HepG2 (cell line): Measurements from ENCODE around the gene UBR4. TPM values are rescaled to one million over a fixed set of nuclear protein-coding genes. Genes with fewer than 3 reads are reported as not detected.

ENCODE experiments used
- CEBPB ChIP-seq: IDR thresholded peaks from 2 replicates; pipeline ENCODE4 v1.6.1; 2011; ENCODE audit warnings: low read depth, low read length, improper control_type of control experiment, borderline replicate concordance
- CEBPG ChIP-seq: IDR thresholded peaks from 2 replicates; pipeline ENCODE4 v1.6.1; 2016
- CREB1 ChIP-seq, 2 experiments: fragments of 450-650 bp in 1 of 2; IDR thresholded peaks; 2 replicates each; pipeline ENCODE4 v1.6.1; 2016 to 2017; ENCODE audit warnings: control low read depth in 1 of 2, mild to moderate bottlenecking in 1 of 2, missing compliant biosample characterization in 1 of 2, missing genetic modification characterization in 1 of 2
- HIC2 ChIP-seq: sonication (generic); formaldehyde crosslinking; IDR thresholded peaks from 2 replicates; pipeline ENCODE4 v1.9.0; 2022; ENCODE audit warnings: low read depth, missing genetic modification reagents
- HOXA3 ChIP-seq: sonication (generic); formaldehyde crosslinking; IDR thresholded peaks from 2 replicates; pipeline ENCODE4 v1.5.0; 2020; ENCODE audit warnings: missing genetic modification reagents
- JUND ChIP-seq: sonication (generic); formaldehyde crosslinking; IDR thresholded peaks from 2 replicates; pipeline ENCODE4 v1.8.0; 2022; ENCODE audit warnings: mild to moderate bottlenecking, missing genetic modification reagents
- MEF2D ChIP-seq: sonication (generic); formaldehyde crosslinking; IDR thresholded peaks from 2 replicates; pipeline ENCODE4 v1.5.1; 2020; ENCODE audit warnings: mild to moderate bottlenecking, missing genetic modification reagents
- NR2F1 ChIP-seq, 2 experiments: fragments of 450-650 bp in 1 of 2; formaldehyde crosslinking in 1 of 2; IDR thresholded peaks; 2 replicates each; pipeline versions ENCODE4 v1.5.0 to v1.6.1; 2016 to 2020; ENCODE audit warnings: mild to moderate bottlenecking in 1 of 2, missing compliant biosample characterization in 1 of 2, missing genetic modification reagents in 1 of 2, moderate library complexity in 1 of 2
- NR2F6 ChIP-seq, 2 experiments: IDR thresholded peaks; 2 replicates each; pipeline ENCODE4 v1.6.1; 2016; ENCODE audit warnings: antibody characterized with exemption in 1 of 2, mild to moderate bottlenecking in 1 of 2
- SALL1 ChIP-seq: sonication (generic); formaldehyde crosslinking; IDR thresholded peaks from 2 replicates; pipeline ENCODE4 v1.8.0; 2022; ENCODE audit warnings: mild to moderate bottlenecking, missing genetic modification reagents
- SALL2 ChIP-seq: sonication (generic); formaldehyde crosslinking; IDR thresholded peaks from 2 replicates; pipeline ENCODE4 v1.8.1; 2023; ENCODE audit warnings: mild to moderate bottlenecking, missing genetic modification reagents, inconsistent platforms
- SOX5 ChIP-seq: IDR thresholded peaks from 2 replicates; pipeline ENCODE4 v1.6.1; 2016; ENCODE audit warnings: borderline replicate concordance
- TFDP2 ChIP-seq: sonication (generic); formaldehyde crosslinking; IDR thresholded peaks from 2 replicates; pipeline ENCODE4 v1.4.0; 2020; ENCODE audit warnings: missing genetic modification reagents
- ZC3H4 ChIP-seq: sonication (generic); formaldehyde crosslinking; IDR thresholded peaks from 2 replicates; pipeline ENCODE4 v1.4.0; 2020; ENCODE audit warnings: missing genetic modification reagents, borderline replicate concordance
- ZNF503 ChIP-seq: sonication (generic); formaldehyde crosslinking; IDR thresholded peaks from 2 replicates; pipeline ENCODE4 v1.4.0; 2020; ENCODE audit warnings: missing genetic modification reagents
- ZNF644 ChIP-seq: IDR thresholded peaks from 2 replicates; pipeline ENCODE4 v1.6.1; 2016; ENCODE audit warnings: low read depth
- polyA plus RNA-seq, 8 experiments: library from polyadenylated mRNA; depleted of rRNA in 3 of 8; stranded (reverse) in 7 of 8; unstranded in 1 of 8; fragments of >200 nt; fragmentation: Illumina TruSeq in 4 of 8; extraction: Trizol in 4 of 8; gene quantifications; 2 replicates each; pipeline versions ENCODE4 v1.2.1 to v1.2.3, GENCODE V29; 2011 to 2016; ENCODE audit warnings: low read depth in 4 of 8, missing spikeins in 1 of 8, mixed read lengths in 1 of 8; ENCODE audit not compliant: insufficient read depth in 1 of 8
- total RNA-seq, 5 experiments: library from RNA; depleted of rRNA; stranded (reverse); fragments of >200 nt; fragmentation: Illumina TruSeq; extraction: Trizol; gene quantifications; 2 replicates each; pipeline ENCODE4 v1.2.3, GENCODE V29; 2016; ENCODE audit warnings: low read depth in 1 of 5
- TF ChIP-seq, protein P1 (sequence below): sonication (generic); formaldehyde crosslinking; IDR thresholded peaks from 2 replicates; pipeline ENCODE4 v1.9.0; 2022; ENCODE audit warnings: missing genetic modification reagents, mild to moderate bottlenecking, borderline replicate concordance
- TF ChIP-seq, protein P2 (sequence below): IDR thresholded peaks from 2 replicates; pipeline ENCODE4 v1.6.1; 2018; ENCODE audit warnings: missing genetic modification reagents

Gene UBR4
- total and polyA plus RNA-seq, 2 of the 13 experiments (the other 11 are each of a cell fraction or from before 2014, with no cell fraction given), result 59.1 to 106 TPM

GRCh38 chr1:19045898-19046880, 163.9 kb downstream of the UBR4 start (continued):
- TF ChIP-seq ZNF503 (CRISPR knock-in tag), result no peak
- TF ChIP-seq TFDP2 (CRISPR knock-in tag), result peak; percentile 74
- TF ChIP-seq NR2F6 (IDR thresholded peaks at IDR 0.05), result peak; percentile 82
- peak; percentile 87 for TF ChIP-seq NR2F6 (CRISPR knock-in tag; IDR thresholded peaks at IDR 0.05)
- peak; percentile 79 for TF ChIP-seq ZNF644 (CRISPR knock-in tag)
- peak; percentile 87 for TF ChIP-seq HIC2 (CRISPR knock-in tag)
- peak; percentile 73; the same call in 1 of the 2 replicates for TF ChIP-seq SOX5 (CRISPR knock-in tag)
- TF ChIP-seq CREB1 (IDR thresholded peaks at IDR 0.05), result no peak
- TF ChIP-seq CREB1 (CRISPR knock-in tag; IDR thresholded peaks at IDR 0.05), result peak; percentile 36
- peak; percentile 21; the same call in 1 of the 2 replicates for TF ChIP-seq HOXA3 (CRISPR knock-in tag)
- 0 out of 2 replicates have a peak, but pooled peaks have one; percentile 29 for TF ChIP-seq CEBPG (CRISPR knock-in tag)
- peak; percentile 7; the same call in 1 of the 2 replicates for TF ChIP-seq CEBPB
- TF ChIP-seq, protein P1, sequence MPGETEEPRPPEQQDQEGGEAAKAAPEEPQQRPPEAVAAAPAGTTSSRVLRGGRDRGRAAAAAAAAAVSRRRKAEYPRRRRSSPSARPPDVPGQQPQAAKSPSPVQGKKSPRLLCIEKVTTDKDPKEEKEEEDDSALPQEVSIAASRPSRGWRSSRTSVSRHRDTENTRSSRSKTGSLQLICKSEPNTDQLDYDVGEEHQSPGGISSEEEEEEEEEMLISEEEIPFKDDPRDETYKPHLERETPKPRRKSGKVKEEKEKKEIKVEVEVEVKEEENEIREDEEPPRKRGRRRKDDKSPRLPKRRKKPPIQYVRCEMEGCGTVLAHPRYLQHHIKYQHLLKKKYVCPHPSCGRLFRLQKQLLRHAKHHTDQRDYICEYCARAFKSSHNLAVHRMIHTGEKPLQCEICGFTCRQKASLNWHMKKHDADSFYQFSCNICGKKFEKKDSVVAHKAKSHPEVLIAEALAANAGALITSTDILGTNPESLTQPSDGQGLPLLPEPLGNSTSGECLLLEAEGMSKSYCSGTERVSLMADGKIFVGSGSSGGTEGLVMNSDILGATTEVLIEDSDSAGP (CRISPR knock-in tag), result peak; percentile 51; the same call in 1 of the 2 replicates
- no peak for TF ChIP-seq JUND (CRISPR knock-in tag)
- TF ChIP-seq, protein P2, sequence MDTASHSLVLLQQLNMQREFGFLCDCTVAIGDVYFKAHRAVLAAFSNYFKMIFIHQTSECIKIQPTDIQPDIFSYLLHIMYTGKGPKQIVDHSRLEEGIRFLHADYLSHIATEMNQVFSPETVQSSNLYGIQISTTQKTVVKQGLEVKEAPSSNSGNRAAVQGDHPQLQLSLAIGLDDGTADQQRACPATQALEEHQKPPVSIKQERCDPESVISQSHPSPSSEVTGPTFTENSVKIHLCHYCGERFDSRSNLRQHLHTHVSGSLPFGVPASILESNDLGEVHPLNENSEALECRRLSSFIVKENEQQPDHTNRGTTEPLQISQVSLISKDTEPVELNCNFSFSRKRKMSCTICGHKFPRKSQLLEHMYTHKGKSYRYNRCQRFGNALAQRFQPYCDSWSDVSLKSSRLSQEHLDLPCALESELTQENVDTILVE, result 0 out of 2 replicates have a peak, but pooled peaks have one; percentile 12
- TF ChIP-seq SALL1 (CRISPR knock-in tag), result peak; percentile 42; the same call in 1 of the 2 replicates
- TF ChIP-seq ZC3H4 (CRISPR knock-in tag), result no peak
- 0 out of 2 replicates have a peak, but pooled peaks have one; percentile 32 for TF ChIP-seq SALL2
- 0 out of 2 replicates have a peak, but pooled peaks have one; percentile 12 for TF ChIP-seq MEF2D (CRISPR knock-in tag)
- TF ChIP-seq NR2F1 (CRISPR knock-in tag; IDR thresholded peaks at IDR 0.05), result peak in 1 of 2 experiments; percentile 39; a peak in 1 of 4 replicates
